Mesendoderm (in vitro differentiated cells): Measurements from ENCODE around the gene DLK1.

Experiments
- DNase-seq: peaks from one replicate; pipeline ENCODE4 v3.0.0; 2013
- H2AK5ac ChIP-seq: 2 replicates; pipeline ENCODE4 v1.6.1; 2013; ENCODE audit warnings: low read length, inconsistent platforms
- H2BK120ac ChIP-seq: 2 replicates; pipeline ENCODE4 v1.6.1; 2013; ENCODE audit warnings: low read depth, mild to moderate bottlenecking, low read length, moderate library complexity, mixed read lengths
- H2BK15ac ChIP-seq: replicated peaks from 2 replicates; pipeline ENCODE4 v1.6.1; 2013; ENCODE audit warnings: low read depth, mild to moderate bottlenecking, moderate library complexity
- H2BK5ac ChIP-seq: 2 replicates; pipeline ENCODE4 v1.6.1; 2013; ENCODE audit warnings: low read length, inconsistent platforms
- H3K18ac ChIP-seq: 2 replicates; pipeline ENCODE4 v1.6.1; 2013; ENCODE audit warnings: mild to moderate bottlenecking, low read length, mixed read lengths
- H3K23ac ChIP-seq: one replicate; pipeline ENCODE4 v1.6.1; 2013; ENCODE audit warnings: low read length
- H3K27ac ChIP-seq: 2 replicates; pipeline ENCODE4 v1.5.1; 2013; ENCODE audit warnings: low read depth, mild to moderate bottlenecking, inconsistent platforms, low read length, moderate library complexity
- H3K27me3 ChIP-seq: 2 replicates; pipeline ENCODE4 v1.6.1; 2013; ENCODE audit warnings: low read length, control low read depth, mild to moderate bottlenecking, inconsistent platforms; ENCODE audit not compliant: insufficient read depth, poor library complexity
- H3K36me3 ChIP-seq: 2 replicates; pipeline ENCODE4 v1.6.1; 2013; ENCODE audit warnings: low read length, inconsistent platforms; ENCODE audit not compliant: control insufficient read depth, insufficient read depth
- H3K4ac ChIP-seq: one replicate; pipeline ENCODE4 v1.6.1; 2013; ENCODE audit warnings: low read depth, mild to moderate bottlenecking, low read length, moderate library complexity
- H3K4me1 ChIP-seq: 2 replicates; pipeline ENCODE4 v1.6.1; 2013; ENCODE audit warnings: low read depth, low read length, inconsistent platforms; ENCODE audit not compliant: control insufficient read depth
- H3K4me2 ChIP-seq: 2 replicates; pipeline ENCODE4 v1.6.1; 2013; ENCODE audit warnings: low read length
- H3K4me3 ChIP-seq: 2 replicates; pipeline ENCODE4 v1.5.1; 2013; ENCODE audit warnings: mild to moderate bottlenecking, low read length
- H3K56ac ChIP-seq: one replicate; pipeline ENCODE4 v1.6.1; 2013; ENCODE audit warnings: low read length
- H3K79me1 ChIP-seq: 2 replicates; pipeline ENCODE4 v1.6.1; 2013; ENCODE audit warnings: low read length, inconsistent platforms
- H3K79me2 ChIP-seq: 2 replicates; pipeline ENCODE4 v1.6.1; 2013; ENCODE audit warnings: mild to moderate bottlenecking, low read length; ENCODE audit not compliant: control insufficient read depth, insufficient read depth
- H3K9ac ChIP-seq: 2 replicates; pipeline ENCODE4 v1.6.1; 2013; ENCODE audit warnings: low read length, inconsistent platforms
- H4K5ac ChIP-seq: one replicate; pipeline ENCODE4 v1.6.1; 2013; ENCODE audit warnings: low read length
- H4K8ac ChIP-seq: one replicate; pipeline ENCODE4 v1.6.1; 2013; ENCODE audit warnings: low read depth, mild to moderate bottlenecking, control low read depth, low read length, moderate library complexity
- WGBS: extraction: QIAGEN DNeasy Blood & Tissue Kit; methylation state at CpG from one replicate; pipeline ENCODE4 v1.1.7; 2013; ENCODE audit warnings: low lambda C conversion rate, missing lambda C conversion rate; ENCODE audit not compliant: insufficient coverage; ENCODE audit errors: extremely low coverage; 5-methylcytosine and 5-hydroxymethylcytosine counted together

Gene DLK1

GRCh38 chr14:100738704-100739131 lies 12.0 kb downstream of the DLK1 start:
- Histone ChIP-seq H4K5ac (no peak overlapping the region), H3K9ac (no peak overlapping the region), H3K18ac (no peak overlapping the region), H2BK15ac (no peak overlapping the region), H3K4me2 (no peak overlapping the region), H3K79me2 (no peaks in the 10 kb centered on the region), H3K79me1 (no peaks in the 10 kb centered on the region), H3K23ac (no peak overlapping the region), H3K36me3 (no peaks in the 10 kb centered on the region), H3K27ac (no peak overlapping the region), H3K27me3 (no peaks in the 10 kb centered on the region), H3K4ac (no peak overlapping the region), H2BK120ac (no peak overlapping the region), H3K56ac (no peak overlapping the region), H2AK5ac (no peak overlapping the region), H2BK5ac (no peak overlapping the region), H3K4me1 (no peaks in the 10 kb centered on the region), H4K8ac (no peak overlapping the region), H3K4me3 (no peak overlapping the region)
- WGBS: no CpG with 5 or more reads among the region's 10 CpGs
- DNase-seq: no peak

DNA sequence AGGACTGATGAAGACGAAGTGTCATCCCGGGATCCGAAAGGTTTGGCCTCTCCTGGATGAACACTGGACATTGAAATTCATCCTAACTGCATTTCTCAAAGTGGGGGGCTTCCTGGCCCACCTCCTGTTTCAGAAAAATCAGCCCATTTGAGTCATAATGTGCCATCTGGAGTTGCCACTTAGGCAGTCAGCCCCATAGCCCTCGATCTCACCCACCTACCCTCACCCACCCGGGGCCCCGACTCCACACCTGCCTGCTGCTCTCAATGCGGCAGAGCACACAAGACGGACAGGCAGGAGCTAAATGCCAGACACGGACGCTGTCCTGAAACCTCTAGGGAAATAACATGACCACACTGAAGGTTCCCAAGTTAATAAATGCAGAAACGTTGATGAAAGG lies 12.6 kb downstream of the DLK1 start:
- H2BK120ac ChIP-seq: no peak overlapping the region
- H2BK5ac ChIP-seq: no peak overlapping the region
- H3K36me3 ChIP-seq: no peaks in the 10 kb centered on the region
- H4K5ac ChIP-seq: no peak overlapping the region
- no peak overlapping the region for H3K23ac ChIP-seq
- H3K56ac ChIP-seq: no peak overlapping the region
- no peak overlapping the region for H3K4me3 ChIP-seq
- H3K27me3 ChIP-seq: no peaks in the 10 kb centered on the region
- H2BK15ac ChIP-seq: no peak overlapping the region
- H3K27ac ChIP-seq: no peak overlapping the region
- H3K79me1 ChIP-seq: no peaks in the 10 kb centered on the region
- no peaks in the 10 kb centered on the region for H3K4me1 ChIP-seq
- no peak overlapping the region for H4K8ac ChIP-seq
- DNase-seq: no peak
- no peaks in the 10 kb centered on the region for H3K79me2 ChIP-seq
- H3K4me2 ChIP-seq: no peak overlapping the region
- no CpG with 5 or more reads among the region's 11 CpGs for WGBS
- H3K4ac ChIP-seq: no peak overlapping the region
- no peak overlapping the region for H3K18ac ChIP-seq
- no peak overlapping the region for H2AK5ac ChIP-seq
- no peak overlapping the region for H3K9ac ChIP-seq

DNA sequence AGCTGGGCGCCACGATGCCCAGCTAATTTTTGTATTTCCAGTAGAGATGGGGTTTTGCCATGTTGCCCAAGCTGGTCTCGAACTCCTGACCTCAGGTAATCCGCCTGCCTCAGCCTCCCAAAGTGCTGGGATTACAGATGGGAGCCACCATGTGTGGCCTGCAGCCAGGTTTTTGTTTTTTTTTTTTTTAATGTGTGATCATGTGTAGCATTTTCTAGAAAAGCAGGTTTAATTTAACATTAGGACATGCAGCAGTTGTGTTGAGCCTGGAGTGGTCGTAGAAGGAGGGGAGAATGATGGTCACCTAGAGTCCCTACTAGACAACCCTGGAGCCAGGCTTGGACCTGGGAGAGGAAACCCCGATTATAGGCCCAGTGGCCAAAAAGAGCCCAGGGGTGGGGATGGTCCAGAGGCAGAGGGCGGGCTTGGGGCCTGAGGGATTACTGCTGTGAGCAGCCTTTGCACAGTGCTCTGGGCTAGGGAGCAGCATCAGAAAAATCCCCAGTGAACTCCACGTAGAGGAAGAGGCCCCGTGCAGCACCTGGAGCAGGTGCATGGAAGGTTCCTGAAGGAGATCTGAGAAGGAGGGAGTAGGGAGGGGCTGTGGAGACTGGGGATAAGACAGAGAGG lies 13.6 kb downstream of the DLK1 start:
- Histone ChIP-seq H3K18ac (no peak overlapping the region), H3K27ac (no peak overlapping the region), H3K79me2 (no peaks in the 10 kb centered on the region), H3K9ac (no peak overlapping the region), H2BK120ac (no peak overlapping the region), H2BK5ac (no peak overlapping the region), H3K4me1 (no peaks in the 10 kb centered on the region), H3K79me1 (no peaks in the 10 kb centered on the region), H4K5ac (no peak overlapping the region), H3K23ac (no peak overlapping the region), H3K36me3 (no peaks in the 10 kb centered on the region), H2BK15ac (no peak overlapping the region), H3K4me3 (no peak overlapping the region), H2AK5ac (no peak overlapping the region), H3K56ac (no peak overlapping the region), H4K8ac (no peak overlapping the region), H3K4me2 (no peak overlapping the region), H3K27me3 (no peaks in the 10 kb centered on the region), H3K4ac (no peak overlapping the region)
- no CpG with 5 or more reads among the region's 9 CpGs for WGBS
- DNase-seq: no peak

DNA sequence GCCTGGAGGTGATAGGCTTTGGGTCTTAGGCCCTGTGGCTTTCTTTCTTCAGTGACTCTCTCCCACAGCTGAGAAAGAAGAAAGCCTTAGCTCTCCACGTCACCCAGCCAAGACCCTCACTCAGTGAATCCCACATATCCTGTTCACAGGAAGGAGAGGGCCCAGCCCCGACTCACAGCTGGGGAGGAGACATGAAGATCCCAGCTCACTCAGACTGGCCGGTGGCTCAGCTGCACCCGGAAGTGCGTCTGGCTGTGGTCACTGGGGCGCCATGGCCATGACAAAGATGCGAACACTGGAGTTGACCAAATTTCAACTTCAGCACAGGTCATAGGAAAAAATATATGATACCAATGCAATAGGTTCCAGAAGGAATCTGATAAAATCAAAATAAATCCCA lies 14.2 kb downstream of the DLK1 start:
- H3K36me3 ChIP-seq: no peaks in the 10 kb centered on the region

GRCh38 chr14:100741966-100742365 lies 15.3 kb downstream of the DLK1 start:
- no peak for DNase-seq
- Histone ChIP-seq H3K56ac (no peak overlapping the region), H3K18ac (no peak overlapping the region), H3K27ac (no peak overlapping the region), H3K4me3 (no peak overlapping the region), H3K4ac (no peak overlapping the region), H2BK120ac (no peak overlapping the region), H3K79me1 (no peaks in the 10 kb centered on the region), H4K8ac (no peak overlapping the region), H3K27me3 (no peaks in the 10 kb centered on the region), H3K36me3 (no peaks in the 10 kb centered on the region), H3K4me1 (no peaks in the 10 kb centered on the region), H3K9ac (no peak overlapping the region), H2BK15ac (no peak overlapping the region), H3K4me2 (no peak overlapping the region), H3K79me2 (no peaks in the 10 kb centered on the region), H2AK5ac (no peak overlapping the region), H3K23ac (no peak overlapping the region), H2BK5ac (no peak overlapping the region), H4K5ac (no peak overlapping the region)
- WGBS: no CpG with 5 or more reads among the region's 3 CpGs

More for the DNA sequence above, 14.2 kb downstream of the DLK1 start:
- Histone ChIP-seq H3K4me3 (no peak overlapping the region), H3K79me2 (no peaks in the 10 kb centered on the region), H3K4me2 (no peak overlapping the region), H2AK5ac (no peak overlapping the region), H3K9ac (no peak overlapping the region), H4K8ac (no peak overlapping the region), H2BK15ac (no peak overlapping the region), H4K5ac (no peak overlapping the region), H2BK5ac (no peak overlapping the region), H3K18ac (no peak overlapping the region), H3K23ac (no peak overlapping the region), H3K4ac (no peak overlapping the region), H2BK120ac (no peak overlapping the region), H3K4me1 (no peaks in the 10 kb centered on the region), H3K79me1 (no peaks in the 10 kb centered on the region), H3K27ac (no peak overlapping the region), H3K56ac (no peak overlapping the region), H3K27me3 (no peaks in the 10 kb centered on the region)
- no CpG with 5 or more reads among the region's 7 CpGs for WGBS
- DNase-seq: no peak

DNA sequence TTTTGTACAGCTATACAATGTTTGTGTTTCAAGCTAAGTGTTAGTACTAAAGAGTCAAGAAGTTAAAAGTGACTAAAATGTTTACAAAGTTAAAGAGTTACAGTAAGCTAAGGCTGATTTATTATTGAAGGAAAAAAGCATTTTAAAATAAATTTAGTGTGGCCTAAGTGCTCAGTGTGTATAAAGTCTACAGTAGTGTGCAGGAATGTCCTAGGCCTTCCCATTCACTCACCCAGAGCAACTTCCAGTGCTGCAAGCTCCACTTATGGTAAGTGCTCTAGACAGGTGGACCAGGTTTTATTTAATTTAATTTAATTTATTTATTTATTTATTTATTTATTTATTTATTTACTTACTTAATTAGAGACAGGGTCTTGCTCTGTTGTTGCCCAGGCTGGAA lies 19.6 kb downstream of the DLK1 start:
- DNase-seq: no peak
- H3K4me1 ChIP-seq: no peaks in the 10 kb centered on the region
- H3K9ac ChIP-seq: no peak overlapping the region
- no peak overlapping the region for H2BK120ac ChIP-seq
- no peak overlapping the region for H2BK15ac ChIP-seq
- H3K18ac ChIP-seq: no peak overlapping the region
- no peak overlapping the region for H2BK5ac ChIP-seq
- no peak overlapping the region for H2AK5ac ChIP-seq
- no peaks in the 10 kb centered on the region for H3K79me2 ChIP-seq
- H4K8ac ChIP-seq: no peak overlapping the region
- no peaks in the 10 kb centered on the region for H3K27me3 ChIP-seq
- H3K27ac ChIP-seq: no peak overlapping the region
- H3K56ac ChIP-seq: no peak overlapping the region
- no peak overlapping the region for H3K4me2 ChIP-seq
- H3K4me3 ChIP-seq: no peak overlapping the region
- no peaks in the 10 kb centered on the region for H3K36me3 ChIP-seq
- no peak overlapping the region for H3K23ac ChIP-seq
- H3K79me1 ChIP-seq: no peaks in the 10 kb centered on the region
- no peak overlapping the region for H4K5ac ChIP-seq
- H3K4ac ChIP-seq: no peak overlapping the region
